ENCODE results near the gene EPB41L4B.

The EPB41L4B gene

DNA sequence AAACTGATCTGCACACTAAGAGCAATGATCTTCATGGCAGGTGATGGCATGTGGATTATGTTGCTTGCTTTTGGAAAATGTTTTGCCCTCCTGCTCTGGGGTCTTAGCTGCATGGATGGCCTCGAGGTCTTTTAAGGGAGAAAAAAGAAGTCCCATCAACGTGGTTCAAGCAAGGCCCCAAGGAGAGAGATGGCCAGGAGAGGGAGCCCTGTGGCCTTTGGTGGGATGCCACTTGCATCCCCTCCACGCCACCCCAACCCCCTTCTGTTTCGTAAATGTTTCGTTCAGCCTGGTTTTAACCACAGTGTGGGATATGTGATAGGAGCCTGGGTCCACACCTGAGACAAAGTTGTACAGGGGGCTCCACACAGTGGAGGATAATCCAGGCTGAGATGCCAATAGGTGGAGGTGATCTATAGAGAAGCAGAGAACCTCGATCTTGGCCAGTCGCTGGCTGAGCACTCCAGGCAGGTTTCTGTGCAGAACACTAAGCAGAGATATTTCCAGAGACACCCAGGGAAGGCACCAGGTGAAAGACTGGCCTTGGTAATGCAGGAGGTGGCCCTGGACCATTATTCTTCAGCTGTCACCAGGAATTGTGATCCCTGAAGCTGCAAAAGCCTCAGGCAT is 128.0 kb downstream of the EPB41L4B start:
- no peak for DNase-seq

DNA sequence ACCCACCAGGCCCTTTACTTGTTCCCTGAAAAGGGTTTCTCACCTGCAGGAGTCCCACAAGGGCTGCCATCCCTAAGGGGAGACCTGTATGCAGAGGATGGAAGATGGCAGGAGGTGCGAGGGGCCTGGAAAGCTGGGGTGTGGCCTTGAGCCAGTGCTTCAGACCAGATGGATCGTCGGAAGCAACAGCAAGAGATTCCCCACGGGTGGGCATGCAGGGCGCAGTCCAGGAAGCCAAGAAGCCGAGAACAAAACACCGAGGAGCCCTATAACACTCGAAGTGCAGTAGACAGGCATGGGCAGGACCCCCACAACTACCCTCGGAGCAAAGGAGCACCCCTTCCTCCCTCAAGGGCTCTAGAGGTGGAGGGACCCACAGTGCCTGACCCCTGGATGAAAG is 129.1 kb downstream of the EPB41L4B start:
- no peak for DNase-seq

DNA sequence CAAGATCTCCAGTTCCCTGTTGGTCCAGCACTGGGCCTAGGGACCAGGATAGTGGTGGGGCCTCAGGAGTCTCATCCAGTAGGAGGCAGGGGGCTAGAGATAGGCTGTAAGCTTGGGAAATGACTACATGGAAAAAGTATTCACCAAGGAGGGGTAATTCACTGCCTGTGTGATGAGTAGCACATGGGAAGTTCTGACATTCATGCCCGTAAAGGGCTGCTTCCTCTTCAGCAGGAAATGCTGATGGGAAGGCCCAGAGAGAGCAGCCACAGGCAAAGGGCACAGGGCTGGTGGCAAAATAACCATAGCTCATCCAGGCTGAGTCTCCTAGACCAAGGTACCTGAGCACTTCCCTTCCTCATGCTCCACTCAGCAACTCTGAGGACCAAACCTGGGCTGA is 130.7 kb downstream of the EPB41L4B start:
- no peak for DNase-seq

DNA sequence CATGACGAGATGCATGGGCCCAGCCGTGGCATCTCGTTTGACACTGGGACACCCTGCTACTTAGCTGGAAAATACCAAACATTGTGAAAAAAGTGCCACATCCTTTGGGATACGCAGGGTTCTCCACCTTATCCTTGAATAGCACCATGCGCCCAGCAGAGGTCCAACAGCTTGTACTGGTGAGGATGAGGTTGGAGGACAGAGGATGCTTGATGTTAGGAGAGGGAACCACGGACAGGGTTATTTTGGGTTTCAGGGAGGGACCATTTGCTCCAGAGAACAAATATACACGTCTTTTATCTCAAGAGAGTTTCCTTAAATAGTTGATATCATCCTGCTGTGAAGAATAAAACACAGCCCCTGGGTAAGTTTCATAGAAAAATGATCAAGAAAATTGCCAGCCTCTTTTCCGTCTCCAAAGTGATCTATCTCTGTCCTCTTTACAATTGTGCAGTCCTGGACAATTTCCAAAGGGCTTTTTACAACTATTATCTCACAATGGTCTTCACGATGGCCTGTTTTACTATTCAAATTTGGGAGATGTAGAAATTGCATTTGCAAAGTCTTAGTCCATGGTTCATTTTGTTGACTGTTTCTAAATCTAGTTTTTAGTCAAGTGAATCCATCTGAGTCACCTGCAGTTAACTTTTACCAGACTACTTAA is 133.9 kb downstream of the EPB41L4B start:
- no peak for DNase-seq

DNA sequence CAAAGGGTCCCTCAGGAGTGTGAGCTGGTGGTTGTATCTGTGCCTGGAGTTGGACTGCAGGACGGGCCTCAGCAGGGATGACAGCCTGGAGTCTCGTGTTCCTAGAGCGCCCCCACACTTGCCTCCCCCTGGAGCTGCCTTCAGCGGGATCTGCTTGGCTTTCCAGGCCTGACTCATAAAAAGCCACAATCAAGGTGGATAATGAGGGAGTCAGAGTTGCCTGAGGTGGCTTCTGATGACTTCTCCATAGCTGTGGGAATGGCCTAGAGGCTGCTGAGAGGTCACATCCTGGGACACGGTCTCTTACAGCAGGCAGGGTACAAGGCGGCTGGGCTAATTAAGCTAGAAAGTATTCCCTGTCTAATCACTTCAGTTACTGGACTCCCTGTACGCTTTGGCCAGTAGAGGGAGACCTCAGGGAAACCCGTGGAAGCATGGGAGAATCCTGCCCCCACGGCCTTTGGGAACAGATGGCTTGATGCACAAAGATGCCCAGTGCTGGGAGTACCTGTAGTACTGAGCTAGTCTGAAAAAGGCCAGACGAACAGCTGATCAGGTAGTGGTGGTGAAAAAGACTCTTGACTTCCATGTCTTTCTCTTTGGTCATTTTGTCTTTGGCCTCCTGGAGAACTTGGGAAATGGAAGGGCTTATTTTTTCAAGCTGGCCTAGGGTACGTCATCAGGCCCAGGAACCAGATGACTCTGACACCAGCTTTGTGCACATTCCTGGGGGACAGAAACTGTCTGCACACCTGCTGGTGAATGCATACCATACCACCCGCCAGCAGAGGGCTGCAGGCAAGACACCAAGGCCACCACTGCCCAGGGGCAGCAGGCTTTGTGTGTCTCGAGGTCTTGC is 137.7 kb downstream of the EPB41L4B start:
- DNase-seq = no peak

DNA sequence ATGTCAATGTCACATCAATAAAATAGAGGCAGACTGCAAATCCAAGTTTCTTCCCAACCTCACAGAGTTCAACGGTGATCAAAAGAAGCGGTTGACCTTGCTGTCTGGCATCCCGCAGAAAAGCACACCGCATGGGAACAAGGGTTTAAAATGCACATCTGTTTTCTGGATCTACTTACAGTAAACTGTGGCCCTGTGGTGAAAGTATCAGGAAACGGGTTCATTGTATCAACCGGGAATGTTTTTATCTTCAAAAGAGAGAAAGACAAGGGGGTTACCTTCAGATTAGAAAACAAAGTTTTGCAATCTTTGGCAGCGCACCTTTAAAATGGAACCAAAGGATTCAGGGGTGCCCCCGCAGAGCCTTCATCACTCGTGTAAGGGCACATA is 138.3 kb downstream of the EPB41L4B start:
- no peak for DNase-seq

DNA sequence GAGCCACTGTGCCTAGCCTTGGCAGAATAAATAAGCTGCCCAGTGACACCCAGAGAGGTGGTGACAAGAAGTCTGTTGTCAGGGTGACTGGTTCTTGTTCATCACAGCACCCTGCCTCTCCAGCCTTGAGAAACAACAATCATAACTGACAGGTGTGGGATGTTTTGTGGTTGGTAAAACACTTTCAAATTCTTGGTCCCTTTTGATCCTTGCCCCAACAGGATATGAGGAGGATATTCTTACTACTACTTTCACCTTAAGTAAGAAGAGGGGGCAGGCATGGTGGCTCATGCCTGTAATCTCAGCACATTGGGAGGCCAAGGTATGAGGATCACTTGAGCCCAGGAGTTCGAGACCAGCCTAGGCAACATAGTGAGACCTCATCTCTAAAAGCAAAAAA is 139.6 kb downstream of the EPB41L4B start:
- no peak for DNase-seq

DNA sequence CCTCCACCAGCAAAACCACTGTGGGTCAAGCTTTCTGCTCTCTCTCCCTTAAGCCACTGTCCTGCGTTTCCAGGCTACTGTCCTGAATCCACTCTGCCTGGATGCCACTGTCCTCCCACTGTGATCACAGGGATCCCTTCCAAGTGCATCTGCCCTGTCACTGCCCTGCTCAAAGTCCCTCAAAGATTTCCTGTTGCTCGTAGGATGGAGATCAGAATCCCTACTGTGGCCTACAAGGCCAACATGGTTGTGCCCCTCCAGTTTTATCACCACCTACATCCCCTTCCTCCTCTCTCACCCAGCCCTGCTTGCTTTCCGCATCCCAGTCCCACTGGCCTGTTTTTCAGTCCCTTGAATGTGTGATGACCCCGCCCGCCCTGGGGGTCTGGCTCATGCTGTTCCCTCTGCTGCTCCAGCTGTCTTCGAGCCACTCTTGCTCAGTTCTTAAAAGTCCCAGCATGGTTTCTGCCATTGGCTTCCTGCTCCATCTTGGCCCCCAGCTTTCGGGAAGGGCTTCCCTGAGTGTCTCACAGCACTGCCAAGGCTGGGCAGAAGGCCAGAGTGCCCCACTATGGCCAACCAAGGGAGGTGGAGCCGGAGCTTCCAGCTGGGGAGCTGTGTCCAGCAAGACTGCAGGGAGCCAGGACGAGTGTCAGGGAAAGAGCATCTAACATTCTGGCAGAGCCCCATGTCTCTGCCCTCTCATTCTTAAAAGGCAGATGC is 140.9 kb downstream of the EPB41L4B start:
- no peak for DNase-seq

DNA sequence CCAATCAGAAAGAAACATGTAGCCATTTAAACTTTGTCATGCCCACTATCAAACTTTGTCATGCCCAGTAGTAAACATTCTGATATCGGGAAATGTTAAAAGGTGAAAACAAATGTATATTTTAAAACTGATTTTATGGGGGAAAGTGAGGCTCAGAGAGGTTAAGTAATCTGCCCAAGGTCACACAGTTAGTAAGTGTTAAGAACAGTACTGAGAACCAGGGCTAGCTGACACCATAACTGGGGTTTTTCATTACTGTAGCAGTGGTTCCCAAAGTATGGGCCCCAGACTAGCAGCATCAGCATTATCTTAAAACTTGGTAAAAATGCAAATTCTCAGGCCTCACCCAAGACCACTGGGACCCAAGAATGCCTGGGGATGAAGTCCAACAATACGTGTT is 143.9 kb downstream of the EPB41L4B start:
- no peak for DNase-seq

DNA sequence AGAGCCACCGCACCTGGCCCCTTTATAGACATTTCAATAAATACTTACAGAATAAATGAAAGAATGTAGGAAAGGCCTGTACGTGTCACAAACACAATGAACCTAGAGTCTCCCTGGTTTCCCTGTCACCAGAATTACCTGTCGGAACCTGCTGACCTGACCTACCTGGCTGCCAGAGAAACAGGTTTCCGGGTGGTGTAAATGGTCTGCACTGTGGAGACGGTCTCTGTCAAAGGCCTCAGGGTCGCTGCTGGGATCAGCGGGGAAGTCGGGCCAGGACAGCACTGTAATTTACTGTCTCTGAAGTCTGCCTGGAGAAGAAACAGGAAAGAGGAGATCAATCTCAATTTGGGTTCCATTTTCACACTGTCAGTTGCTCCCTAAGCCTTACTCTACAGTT is 144.5 kb downstream of the EPB41L4B start:
- DNase-seq = no peak

DNA sequence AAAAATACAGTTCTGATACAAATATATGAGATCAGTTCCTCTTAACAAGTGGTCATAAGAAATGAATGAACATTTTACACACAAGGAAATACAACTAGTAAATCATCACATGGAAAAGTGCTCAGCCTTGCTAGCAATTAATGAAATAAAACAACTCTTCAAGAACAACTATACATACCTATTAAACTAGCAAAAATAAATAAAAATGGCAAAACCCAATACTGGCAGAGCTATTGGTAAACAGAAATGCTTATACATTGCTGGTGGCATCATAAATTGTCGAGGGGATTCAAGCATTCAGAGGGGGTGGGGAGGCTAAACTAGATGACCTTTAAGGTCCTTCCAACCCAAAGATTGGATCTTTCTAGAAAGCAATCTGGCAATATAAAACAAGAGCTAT is 147.9 kb downstream of the EPB41L4B start:
- DNase-seq = no peak

DNA sequence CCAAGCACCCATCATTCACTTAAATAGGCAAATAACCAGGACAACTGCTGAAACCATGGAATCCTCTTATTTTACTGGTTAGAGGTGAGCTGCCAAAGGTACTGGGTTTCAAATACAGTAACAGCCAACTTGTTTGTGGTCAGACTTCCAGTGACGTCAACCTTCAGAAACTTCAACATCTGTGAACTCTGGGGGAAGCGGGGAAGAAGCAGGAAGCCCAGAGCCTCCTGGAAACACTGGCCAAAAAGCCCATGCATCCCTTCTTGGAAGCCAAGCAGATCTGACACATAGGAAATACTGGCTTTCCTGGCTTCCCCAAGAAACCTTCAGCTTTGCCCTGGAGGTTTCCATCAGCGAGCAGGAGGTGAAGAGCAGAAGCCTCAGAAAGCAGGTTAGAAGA is 148.9 kb downstream of the EPB41L4B start:
- DNase-seq = no peak

DNA sequence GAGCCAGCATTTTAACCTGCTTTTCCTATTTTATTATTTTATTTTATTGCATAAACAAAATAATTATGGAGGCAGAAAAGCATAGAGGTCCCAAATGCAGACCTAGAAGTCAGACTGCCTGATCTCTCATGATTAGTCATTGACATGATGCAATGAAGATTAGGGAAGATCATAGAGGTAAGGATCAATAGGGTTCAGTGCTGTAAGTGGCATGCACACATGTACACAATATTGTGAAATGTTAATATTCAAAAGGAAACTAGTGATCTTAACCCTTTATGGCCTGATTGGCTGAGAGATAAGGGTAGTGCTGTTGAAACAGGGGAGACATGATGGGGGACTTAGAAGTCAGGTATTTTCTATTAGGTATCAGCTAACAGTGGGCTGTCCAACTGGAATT is 152.7 kb downstream of the EPB41L4B start:
- no peak for DNase-seq

DNA sequence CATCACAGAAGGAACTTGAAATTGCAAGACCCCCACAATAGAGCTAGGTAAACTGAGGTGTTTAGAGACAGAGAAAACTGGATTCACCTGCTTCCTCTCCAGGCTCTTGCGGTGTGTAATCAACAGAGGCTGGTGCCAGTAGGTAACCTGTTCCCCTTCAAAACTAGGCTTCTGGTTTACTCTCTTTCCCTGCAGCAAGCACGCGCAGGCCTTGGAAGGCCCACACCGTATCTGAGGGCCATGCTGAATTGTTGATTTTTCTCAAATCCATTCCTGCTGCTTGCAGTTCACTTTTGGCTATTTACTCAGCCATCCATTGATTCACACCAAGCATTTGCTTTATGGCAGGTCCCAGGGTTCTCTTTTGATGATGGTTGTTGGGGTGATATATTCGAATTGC is 153.1 kb downstream of the EPB41L4B start:
- DNase-seq = no peak

DNA sequence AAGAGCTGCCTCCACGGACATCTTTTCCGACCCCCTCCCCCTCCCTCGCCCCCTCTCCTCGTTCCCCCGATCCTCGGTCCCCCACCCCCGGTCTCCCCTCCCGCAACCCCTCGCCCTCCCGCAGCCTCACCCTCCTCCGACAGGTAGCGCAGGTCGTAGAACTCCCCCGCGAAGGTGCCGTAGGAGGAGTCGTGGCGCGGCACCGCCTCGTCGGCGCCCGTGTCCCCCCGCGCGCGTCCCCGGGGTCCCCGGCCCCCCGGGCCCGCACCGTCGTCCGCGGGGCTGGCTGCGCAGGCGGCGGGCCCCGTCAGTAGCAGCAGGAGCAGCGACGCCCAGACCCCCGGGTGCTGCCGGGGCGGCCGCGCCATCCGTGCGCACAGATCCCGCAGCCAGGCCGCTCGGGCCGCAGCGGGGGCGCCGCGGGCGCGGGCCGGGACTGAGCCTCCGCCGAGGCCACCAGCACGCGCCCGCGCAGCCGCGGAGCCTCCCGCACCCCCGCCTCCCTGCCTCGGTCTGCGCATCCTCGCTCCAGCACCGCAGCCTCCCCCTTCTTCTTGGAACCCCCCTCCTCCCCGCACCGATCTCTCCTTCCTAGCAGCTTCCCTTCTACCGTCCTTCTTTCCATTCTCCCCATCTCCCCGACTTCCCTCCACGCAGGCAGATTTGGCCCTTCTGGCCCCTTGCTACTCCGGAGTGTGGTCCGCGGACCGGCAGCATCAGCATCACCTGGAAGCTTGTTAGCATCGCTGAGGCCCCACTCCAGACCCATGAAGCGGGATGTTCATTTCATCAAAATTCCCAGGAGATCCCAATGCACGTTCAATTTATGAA is 153.9 kb downstream of the EPB41L4B start, which contains the start of gene FRRS1L:
FRRS1L (minus strand) TSS at position 479 of the 831 bp plus-strand sequence; CDS start at position 368, 111 bp downstream.
- DNase-seq = no peak

DNA sequence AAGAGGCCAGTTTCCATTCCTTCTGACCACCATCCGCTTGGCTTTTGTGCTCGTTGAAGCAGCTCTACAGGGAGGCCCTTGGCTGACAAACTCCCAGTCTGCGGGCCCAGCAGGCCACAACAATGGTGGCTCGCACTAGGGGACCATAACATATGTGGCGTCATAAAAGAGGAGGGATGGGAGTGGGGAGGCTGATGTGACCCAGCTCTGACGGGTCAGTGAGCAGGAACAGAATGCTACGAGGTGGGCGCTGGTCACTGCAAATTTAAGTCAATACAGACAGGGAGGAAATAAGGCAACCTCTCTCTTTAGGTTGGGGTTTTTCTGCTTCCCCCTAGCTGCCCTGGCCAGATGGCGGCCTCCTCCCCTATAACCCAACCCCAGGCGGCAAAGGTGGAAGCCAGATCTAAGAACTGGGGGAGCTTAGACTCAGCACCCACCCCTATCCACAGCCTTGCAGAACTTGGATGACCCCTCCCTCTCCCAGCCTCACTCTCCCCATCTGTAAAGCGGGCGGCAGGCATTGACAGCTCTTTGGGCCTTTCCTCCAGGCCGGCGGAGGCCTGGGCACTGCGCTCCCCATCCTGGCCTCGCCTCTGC is 154.6 kb downstream of the EPB41L4B start:
- no peak for DNase-seq

DNA sequence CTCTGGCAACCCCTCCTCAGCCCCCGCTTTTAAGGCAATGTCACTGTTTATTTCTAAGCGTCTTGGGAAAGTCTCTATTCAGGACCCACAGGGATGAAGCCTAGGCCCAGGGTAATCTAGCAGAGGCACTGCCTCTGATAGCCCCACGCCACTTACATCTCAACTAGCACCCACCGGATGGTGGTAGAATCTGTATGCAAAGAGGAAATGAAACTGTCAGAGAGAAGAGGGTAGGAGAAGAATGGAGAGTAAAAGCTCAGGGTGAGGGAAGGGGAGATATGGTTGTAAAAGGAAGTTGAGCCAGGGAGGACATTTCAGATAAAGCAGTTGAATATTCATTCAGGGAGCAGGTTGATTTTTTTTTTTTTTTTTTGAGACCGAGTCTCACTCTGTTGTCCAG is 156.8 kb downstream of the EPB41L4B start:
- DNase-seq = no peak

DNA sequence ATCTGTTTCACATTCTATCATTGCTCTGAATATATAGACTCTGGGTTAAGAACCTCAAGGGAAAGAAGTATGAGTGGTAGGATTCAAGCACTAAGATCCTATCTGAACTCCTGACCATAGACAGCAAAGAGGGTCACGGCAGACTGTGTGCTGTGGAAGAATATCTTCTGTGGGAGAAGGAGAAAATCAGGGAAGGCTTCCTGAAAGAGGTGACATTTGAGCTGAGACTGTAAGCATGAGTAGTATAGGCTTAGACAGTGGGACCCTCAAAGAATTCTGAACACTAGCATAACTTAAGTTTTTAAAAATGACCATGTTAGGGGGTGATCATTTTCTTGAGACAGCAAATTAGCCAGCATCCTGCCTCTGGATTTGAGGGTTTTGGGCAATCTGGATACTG is 157.7 kb downstream of the EPB41L4B start:
- no peak for DNase-seq

DNA sequence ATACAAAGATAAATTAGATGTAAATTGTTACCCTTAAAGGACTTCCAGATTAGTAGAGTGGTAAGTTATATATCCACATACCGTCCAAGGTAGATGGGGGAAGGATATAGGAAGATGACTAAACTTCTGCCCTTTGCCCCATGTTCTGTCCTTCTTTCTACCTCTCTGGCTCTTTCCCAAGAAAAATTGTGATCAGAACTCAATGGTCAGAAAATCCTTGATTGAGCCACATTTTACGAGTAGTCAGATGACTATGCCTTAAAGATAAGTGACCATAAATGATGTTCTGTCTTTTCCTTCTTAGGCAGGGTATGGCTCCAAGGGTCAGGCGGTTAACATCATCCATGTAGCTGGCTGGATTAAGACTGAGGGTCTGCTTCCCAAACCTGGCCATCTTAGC is 158.2 kb downstream of the EPB41L4B start:
- no peak for DNase-seq

DNA sequence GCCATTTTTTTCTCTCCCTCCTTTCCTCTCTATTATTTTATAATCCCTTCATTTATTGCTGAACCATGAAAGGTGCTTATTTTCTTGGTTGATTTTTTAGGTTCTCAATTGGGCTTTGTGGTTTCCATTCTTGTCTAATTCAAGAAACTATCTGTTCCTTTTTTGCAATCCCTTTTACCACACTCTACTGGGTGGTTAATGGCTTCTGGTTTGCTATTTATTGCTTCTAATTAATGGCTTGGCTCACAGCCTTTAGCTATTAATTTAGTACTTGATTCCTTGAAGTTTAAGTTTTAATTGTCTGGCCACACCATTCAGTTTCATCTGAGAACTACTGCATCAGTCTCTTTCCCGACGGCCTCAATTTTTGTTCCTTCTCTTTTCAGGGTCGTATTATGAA is 159.4 kb downstream of the EPB41L4B start:
- DNase-seq = no peak

DNA sequence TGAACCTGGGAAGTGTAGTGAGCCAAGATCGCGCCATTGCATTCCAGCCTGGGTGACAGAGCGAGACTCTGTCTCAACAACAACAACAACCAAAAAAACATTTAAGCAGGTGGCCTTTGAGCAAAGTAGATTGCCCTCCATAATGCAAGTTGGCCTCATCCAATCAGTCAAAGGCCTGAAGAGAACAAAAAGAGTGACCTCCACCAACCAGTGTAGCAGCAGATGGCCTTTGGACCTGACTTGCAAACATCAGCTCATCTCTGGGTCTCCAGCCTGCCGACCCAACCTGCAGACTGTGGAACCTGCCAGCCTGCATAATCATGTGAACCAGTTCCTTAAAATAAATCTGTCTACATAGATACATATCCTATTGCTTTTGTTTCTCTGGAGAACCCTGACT is 161.3 kb downstream of the EPB41L4B start:
- DNase-seq = no peak

DNA sequence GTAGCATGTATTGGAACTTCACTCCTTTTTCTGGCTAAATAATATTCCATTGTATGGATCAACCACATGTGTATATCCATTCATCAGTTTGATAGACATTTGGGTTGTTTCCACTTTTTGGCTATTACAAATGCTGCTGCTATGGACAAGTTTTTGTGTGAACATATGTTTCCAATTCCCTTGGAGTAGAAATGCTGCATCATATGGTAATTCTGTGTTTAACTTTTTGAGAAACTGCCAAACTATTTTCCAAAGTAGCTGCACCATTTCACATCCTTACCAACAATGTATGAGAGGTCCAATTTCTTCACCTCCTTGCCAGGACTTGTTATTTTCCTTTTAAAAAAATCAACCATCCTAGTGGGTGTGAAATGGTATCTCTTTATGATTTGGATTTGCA is 162.2 kb downstream of the EPB41L4B start:
- DNase-seq = no peak
